Lower lobe of right lung (tissue), 2 donors: ENCODE data around the gene LUC7L3. TPM values are rescaled to one million over a fixed set of nuclear protein-coding genes. Genes with fewer than 3 reads are reported as not detected.

Experiments
- ATAC-seq, 2 donors: fragments of 200-7000 bp; cut with Tn5 transposase; one replicate each; pipeline ENCODE4 v1.9.1; 2020 to 2022; ENCODE audit warnings: mild to moderate bottlenecking in 2 of 2, moderate library complexity in 2 of 2
- DNase-seq: peaks from one replicate; pipeline ENCODE4 v3.0.0-alpha.2; 2020
- H3K27ac ChIP-seq: fragments of 200-600 bp; one replicate; pipeline ENCODE4 v1.8.0; 2022
- H3K27me3 ChIP-seq: fragments of 200-600 bp; one replicate; pipeline ENCODE4 v1.8.0; 2022; ENCODE audit warnings: low read depth
- H3K36me3 ChIP-seq: fragments of 200-600 bp; one replicate; pipeline ENCODE4 v1.8.0; 2022; ENCODE audit warnings: mild to moderate bottlenecking
- H3K4me1 ChIP-seq: fragments of 200-600 bp; one replicate; pipeline ENCODE4 v1.8.0; 2022
- H3K4me3 ChIP-seq: fragments of 200-600 bp; one replicate; pipeline ENCODE4 v1.8.0; 2022; ENCODE audit warnings: mild to moderate bottlenecking
- H3K9me3 ChIP-seq: fragments of 200-600 bp; one replicate; pipeline ENCODE4 v1.8.0; 2022
- intact Hi-C: fragments of 100-400 bp; cut with DNase I; formaldehyde crosslinking; loops from one replicate; pipeline ENCODE4 v1.11.0; 2022
- total RNA-seq: library from RNA; stranded (reverse); fragmentation: NEBNext Ultra II Directional; extraction: Animal tissue kit (Norgen Biotek cat#: 25700); gene quantifications from one replicate; pipeline ENCODE4 v1.2.1, GENCODE V29; 2021
- TF ChIP-seq, protein P1 (sequence below): fragments of 200-600 bp; IDR thresholded peaks from one replicate; pipeline ENCODE4 v1.8.0; 2022; ENCODE audit warnings: antibody characterized with exemption, mild to moderate bottlenecking
- donor health status: DM: no; HTN: yes; CAD: no; lungs with severe emphysema.

The LUC7L3 gene
- total RNA-seq, 1 donor from 2014 or later, result 106 TPM

DNA sequence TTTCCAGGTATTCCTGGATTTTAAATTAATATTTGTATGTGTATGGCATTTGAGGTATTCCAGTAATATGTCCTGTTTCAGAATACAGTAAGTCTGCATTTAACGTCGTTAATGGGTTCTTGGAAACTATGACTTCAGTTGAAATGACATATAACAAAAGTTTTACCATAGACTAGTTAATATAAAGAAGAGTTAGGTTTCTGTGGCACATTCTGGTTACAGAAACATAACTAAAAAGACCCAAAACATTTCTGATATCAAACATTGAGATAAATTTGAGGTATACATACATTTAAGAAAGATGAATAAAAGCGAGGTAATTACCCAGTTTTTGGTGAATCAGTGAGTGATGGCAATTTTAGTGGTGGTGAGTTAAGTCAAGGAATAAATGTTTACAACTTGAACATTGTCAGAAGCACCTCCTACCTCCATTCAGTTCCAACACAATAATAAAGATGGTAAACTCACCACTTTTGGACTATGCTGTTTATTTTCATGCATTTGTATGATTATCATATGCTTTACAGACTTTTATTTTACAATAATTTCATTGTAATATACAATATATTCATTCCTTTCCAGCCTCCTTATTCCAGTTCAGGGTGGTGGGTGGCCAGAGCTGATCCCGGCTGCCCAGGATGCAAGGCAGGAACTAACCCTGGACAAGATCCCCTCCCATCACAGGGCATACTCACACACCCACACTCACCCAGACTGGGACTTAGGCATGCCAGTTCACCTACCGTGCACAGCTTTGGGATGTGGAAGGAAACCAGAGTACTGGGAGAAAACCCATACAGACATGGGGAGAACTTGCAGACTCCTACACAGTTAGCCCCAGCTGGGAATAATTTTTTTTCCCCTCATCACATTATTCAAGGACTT lies 9.7 kb downstream of the LUC7L3 start:
- intact Hi-C loops, result no loop called here
- no peak for ATAC-seq
- Histone ChIP-seq H3K4me1 (peaks cover 72% of the 10 kb centered on the region), H3K27me3 (no peaks in the 10 kb centered on the region), H3K27ac (no peak overlapping the region), H3K9me3 (no peaks in the 10 kb centered on the region), H3K36me3 (peaks cover 6% of the 10 kb centered on the region), H3K4me3 (no peak overlapping the region)
- no peak for DNase-seq
- TF ChIP-seq, protein P1, sequence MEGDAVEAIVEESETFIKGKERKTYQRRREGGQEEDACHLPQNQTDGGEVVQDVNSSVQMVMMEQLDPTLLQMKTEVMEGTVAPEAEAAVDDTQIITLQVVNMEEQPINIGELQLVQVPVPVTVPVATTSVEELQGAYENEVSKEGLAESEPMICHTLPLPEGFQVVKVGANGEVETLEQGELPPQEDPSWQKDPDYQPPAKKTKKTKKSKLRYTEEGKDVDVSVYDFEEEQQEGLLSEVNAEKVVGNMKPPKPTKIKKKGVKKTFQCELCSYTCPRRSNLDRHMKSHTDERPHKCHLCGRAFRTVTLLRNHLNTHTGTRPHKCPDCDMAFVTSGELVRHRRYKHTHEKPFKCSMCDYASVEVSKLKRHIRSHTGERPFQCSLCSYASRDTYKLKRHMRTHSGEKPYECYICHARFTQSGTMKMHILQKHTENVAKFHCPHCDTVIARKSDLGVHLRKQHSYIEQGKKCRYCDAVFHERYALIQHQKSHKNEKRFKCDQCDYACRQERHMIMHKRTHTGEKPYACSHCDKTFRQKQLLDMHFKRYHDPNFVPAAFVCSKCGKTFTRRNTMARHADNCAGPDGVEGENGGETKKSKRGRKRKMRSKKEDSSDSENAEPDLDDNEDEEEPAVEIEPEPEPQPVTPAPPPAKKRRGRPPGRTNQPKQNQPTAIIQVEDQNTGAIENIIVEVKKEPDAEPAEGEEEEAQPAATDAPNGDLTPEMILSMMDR, result no peak

DNA sequence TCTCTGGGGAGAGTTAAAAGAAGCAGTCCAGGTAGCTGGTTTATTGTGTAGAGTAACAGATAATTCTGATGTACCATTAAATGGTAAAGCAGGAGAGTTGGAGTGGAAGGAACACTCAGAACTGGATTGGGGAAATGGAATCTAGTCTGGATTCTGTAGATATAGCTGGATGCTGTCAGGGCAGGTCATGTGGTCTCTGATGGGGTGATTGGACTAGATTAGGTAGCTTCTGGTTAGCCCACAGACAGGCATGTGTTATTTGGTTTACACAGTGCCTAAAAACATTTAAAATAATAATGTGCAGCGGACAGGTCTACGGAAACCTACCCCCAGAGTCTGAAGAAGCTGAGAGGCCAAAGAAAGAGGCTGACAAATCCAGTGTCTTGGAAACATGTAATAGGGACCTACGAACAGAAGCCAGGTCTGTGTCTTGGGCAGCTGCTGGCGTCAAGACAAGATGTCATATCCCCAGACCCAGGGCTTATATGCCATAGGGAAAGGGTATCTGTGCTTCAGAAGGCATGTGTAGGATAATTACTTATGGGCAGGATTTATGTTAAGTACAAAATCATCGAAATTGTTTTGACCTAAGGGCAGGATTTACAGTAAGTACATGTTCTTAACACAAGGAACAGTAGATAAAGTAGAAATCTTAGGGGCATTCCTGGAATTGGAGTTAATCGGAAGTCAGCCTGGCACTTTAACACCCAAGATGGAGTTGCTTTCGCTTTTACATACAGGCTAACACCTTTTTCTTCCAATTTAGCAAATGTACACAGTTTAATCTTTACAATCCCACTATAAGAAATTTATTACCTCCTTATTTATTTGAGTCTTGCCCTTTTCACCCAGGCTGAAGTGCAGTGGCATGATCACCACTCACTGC lies 12.4 kb downstream of the LUC7L3 start:
- no peak overlapping the region for H3K4me3 ChIP-seq
- TF ChIP-seq, protein P1, result no peak
- no peaks in the 10 kb centered on the region for H3K27me3 ChIP-seq
- intact Hi-C loops, result no loop called here
- H3K36me3 ChIP-seq, result peaks cover 6% of the 10 kb centered on the region
- H3K9me3 ChIP-seq, result no peaks in the 10 kb centered on the region
- ATAC-seq, result peak in 1 of 2 donors; percentile 42
- H3K27ac ChIP-seq, result no peak overlapping the region
- H3K4me1 ChIP-seq, result peaks cover 54% of the 10 kb centered on the region
- DNase-seq, result no peak

DNA sequence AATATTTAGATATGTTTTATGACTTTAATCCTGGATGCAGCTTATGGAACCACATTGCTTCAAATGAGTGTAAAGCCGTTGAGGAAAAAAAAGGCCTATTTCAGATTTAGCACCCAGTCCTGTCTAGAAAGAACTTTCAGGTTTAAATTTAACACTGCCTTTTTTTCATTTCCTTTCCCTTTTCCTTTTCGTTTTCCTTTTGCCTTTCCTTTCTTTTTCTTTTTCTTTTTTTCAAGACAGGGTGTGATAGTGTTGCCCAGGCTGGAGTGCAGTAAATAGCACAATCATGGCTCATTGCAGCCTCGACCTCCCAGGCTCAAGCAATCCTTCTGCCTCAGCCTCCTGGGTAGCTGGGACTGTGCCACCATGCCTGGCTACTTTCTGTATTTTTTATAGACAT lies 15.9 kb downstream of the LUC7L3 start:
- peaks cover 39% of the 10 kb centered on the region for H3K36me3 ChIP-seq
- ATAC-seq (no peak), DNase-seq (no peak)
- H3K27me3 ChIP-seq, result no peaks in the 10 kb centered on the region
- no peaks in the 10 kb centered on the region for H3K9me3 ChIP-seq
- peaks cover 21% of the 10 kb centered on the region for H3K4me1 ChIP-seq
- TF ChIP-seq, protein P1, result no peak
- intact Hi-C loops, result no loop called here
- H3K4me3 ChIP-seq, result no peak overlapping the region
- no peak overlapping the region for H3K27ac ChIP-seq

DNA sequence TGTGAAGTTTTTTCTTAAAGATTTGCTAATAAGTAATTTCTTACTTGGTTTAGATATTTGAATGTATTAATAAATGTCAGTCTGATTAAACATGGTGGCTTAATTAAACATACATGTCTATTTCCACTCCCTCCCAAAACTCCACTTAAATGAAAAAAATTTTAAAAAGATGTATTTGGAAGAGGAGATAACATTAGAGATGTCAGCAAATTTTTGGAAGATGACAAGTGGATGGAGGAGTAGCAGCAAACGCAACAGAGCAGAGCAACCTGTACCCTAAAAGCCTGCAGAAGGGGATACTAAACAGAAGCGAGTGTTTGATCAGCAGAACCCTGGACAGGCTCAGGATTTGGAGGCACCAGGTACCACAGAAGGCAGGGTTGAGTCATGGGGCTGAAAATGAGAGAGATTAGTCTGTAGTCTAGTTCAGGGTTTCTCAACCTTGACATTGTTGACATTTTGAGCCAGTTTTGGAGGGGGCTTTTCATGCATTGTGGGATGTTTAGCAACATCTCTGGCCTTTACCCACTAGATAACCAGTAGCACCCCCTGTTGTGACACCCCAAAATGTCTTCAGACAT lies 17.8 kb downstream of the LUC7L3 start:
- no peak overlapping the region for H3K27ac ChIP-seq
- peaks cover 57% of the 10 kb centered on the region for H3K36me3 ChIP-seq
- no peaks in the 10 kb centered on the region for H3K27me3 ChIP-seq
- TF ChIP-seq, protein P1, result no peak
- no peak for DNase-seq
- ATAC-seq, result no peak
- intact Hi-C loops, result no loop called here
- no peak overlapping the region for H3K4me3 ChIP-seq
- no peaks in the 10 kb centered on the region for H3K9me3 ChIP-seq
- peaks cover 2% of the 10 kb centered on the region for H3K4me1 ChIP-seq

DNA sequence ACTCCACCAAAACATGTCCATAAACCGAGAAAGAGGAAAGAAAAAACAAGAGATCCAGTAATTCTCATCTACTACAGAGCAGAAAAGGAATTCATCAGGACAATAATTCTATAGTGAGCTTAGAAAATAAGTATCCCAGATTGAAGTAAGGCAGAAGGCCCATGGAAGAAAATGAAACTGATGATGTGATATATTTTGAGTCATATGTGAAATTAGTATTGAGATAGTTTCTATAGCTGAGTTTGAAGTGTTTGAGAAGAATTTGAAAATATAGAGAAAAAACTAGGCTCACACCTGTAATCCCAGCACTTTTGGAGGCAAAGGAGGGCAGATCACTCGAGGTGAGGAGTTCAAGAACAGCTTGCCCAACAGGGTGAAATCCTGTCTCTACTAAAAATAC lies 19.7 kb downstream of the LUC7L3 start:
- intact Hi-C loops, result no loop called here
- H3K9me3 ChIP-seq, result no peaks in the 10 kb centered on the region
- H3K27ac ChIP-seq, result no peak overlapping the region
- TF ChIP-seq, protein P1, result no peak
- H3K4me1 ChIP-seq, result no peaks in the 10 kb centered on the region
- ATAC-seq (no peak), DNase-seq (no peak)
- H3K36me3 ChIP-seq, result peaks cover 70% of the 10 kb centered on the region
- H3K27me3 ChIP-seq, result no peaks in the 10 kb centered on the region
- H3K4me3 ChIP-seq, result no peak overlapping the region
